Measurements from ENCODE around the gene GPR183.
"Not testable (repeated sequence)": the region's sequence is repeated elsewhere in the genome, so short reads cannot be mapped to it uniquely, and the experiment has no call there.

Gene GPR183

GRCh38 chr13:99265821-99266426, 41.3 kb downstream of the GPR183 start:
- DNase-seq = peak; percentile 46

- no peak for DNase-seq
These were observed 41.9 kb downstream of the GPR183 start for GRCh38 chr13:99265162-99265800.

- peak; percentile 21 for DNase-seq
These were observed 43.1 kb downstream of the GPR183 start for GRCh38 chr13:99264051-99264450.

- no peak for DNase-seq
These were observed 43.9 kb downstream of the GPR183 start for GRCh38 chr13:99263126-99263785.

- no peak for DNase-seq
These were observed 46.1 kb downstream of the GPR183 start for GRCh38 chr13:99261059-99261458.

GRCh38 chr13:99260216-99260615, 47.0 kb downstream of the GPR183 start:
- DNase-seq = no peak

GRCh38 chr13:99258946-99259345, 48.3 kb downstream of the GPR183 start:
- DNase-seq = peak; percentile 80

GRCh38 chr13:99258210-99258860, 48.9 kb downstream of the GPR183 start, which contains the start of gene GPR18:
Gene GPR18 (minus strand): TSS chr13:99258379. CDS start chr13:99255872, 2,507 bp downstream.
- peak; percentile 50 for DNase-seq

- no peak for DNase-seq
These were observed 49.9 kb downstream of the GPR183 start for GRCh38 chr13:99257291-99257690.

GRCh38 chr13:99256709-99257108, 50.5 kb downstream of the GPR183 start:
- DNase-seq = peak; percentile 73

GRCh38 chr13:99256283-99256682, 50.9 kb downstream of the GPR183 start:
- DNase-seq = peak; percentile 60

GRCh38 chr13:99255271-99255670, 51.9 kb downstream of the GPR183 start:
- no peak for DNase-seq

GRCh38 chr13:99254830-99255229, 52.4 kb downstream of the GPR183 start:
- DNase-seq = no peak

- DNase-seq = no peak
These were observed 55.3 kb downstream of the GPR183 start for GRCh38 chr13:99251921-99252320.

- no peak for DNase-seq
These were observed 56.0 kb downstream of the GPR183 start for GRCh38 chr13:99250982-99251825.

- DNase-seq = not testable (repeated sequence)
These were observed 57.6 kb downstream of the GPR183 start for GRCh38 chr13:99249606-99250005.

GRCh38 chr13:99249178-99249577, 58.0 kb downstream of the GPR183 start:
- not testable (repeated sequence) for DNase-seq

- DNase-seq = no peak
These were observed 61.1 kb downstream of the GPR183 start for GRCh38 chr13:99246100-99246499.
